Thymus (tissue), 11 donors: ENCODE data around the gene GSN. TPM values are rescaled to one million over a fixed set of nuclear protein-coding genes. Genes with fewer than 3 reads are reported as not detected.
A peak's percentile ranks its signal among the peaks of the same experiment; 100 is the strongest.

Experiments
- DNase-seq, 9 donors: peaks; one replicate each; pipeline ENCODE4 v3.0.0-alpha.2; 2013; ENCODE audit warnings: low spot score in 9 of 9, low read depth in 6 of 9, missing footprints in 1 of 9
- H3K27ac ChIP-seq, 2 donors: one replicate each; pipeline ENCODE4 v1.5.1; 2013; ENCODE audit warnings: control low read depth in 1 of 2, low read depth in 1 of 2, low read length in 1 of 2, mild to moderate bottlenecking in 1 of 2, moderate library complexity in 1 of 2
- H3K27me3 ChIP-seq, 2 donors: one replicate each; pipeline ENCODE4 v1.5.1; 2013; ENCODE audit warnings: low read length in 1 of 2; ENCODE audit not compliant: control insufficient read depth in 2 of 2, insufficient read depth in 1 of 2
- H3K36me3 ChIP-seq, 2 donors: one replicate each; pipeline ENCODE4 v1.5.1; 2013; ENCODE audit warnings: low read length in 1 of 2, mild to moderate bottlenecking in 1 of 2, moderate library complexity in 1 of 2; ENCODE audit not compliant: control insufficient read depth in 2 of 2, insufficient read depth in 2 of 2
- H3K4me1 ChIP-seq, 2 donors: one replicate each; pipeline ENCODE4 v1.5.1; 2013; ENCODE audit warnings: low read length in 2 of 2; ENCODE audit not compliant: control insufficient read depth in 2 of 2, insufficient read depth in 2 of 2
- H3K4me3 ChIP-seq, 2 donors: one replicate each; pipeline ENCODE4 v1.5.1; 2013; ENCODE audit warnings: low read length in 2 of 2, control low read depth in 1 of 2, mild to moderate bottlenecking in 1 of 2
- H3K9me3 ChIP-seq, 2 donors: one replicate each; pipeline ENCODE4 v1.5.1; 2013; ENCODE audit warnings: low read length in 1 of 2, mild to moderate bottlenecking in 1 of 2; ENCODE audit not compliant: control insufficient read depth in 2 of 2, insufficient read depth in 1 of 2
- WGBS: extraction: QIAGEN DNeasy Blood & Tissue Kit; methylation state at CpG from one replicate; pipeline ENCODE4 v1.1.7; 2013; 5-methylcytosine and 5-hydroxymethylcytosine counted together
- polyA plus RNA-seq: library from polyadenylated mRNA; stranded (reverse); fragments of 200-250 nt; gene quantifications from one replicate; pipeline ENCODE4 v1.2.3, GENCODE V29; 2013
- total RNA-seq: library from RNA; stranded (reverse); fragments of 120-200 nt; gene quantifications from one replicate; pipeline ENCODE4 v1.2.4, GENCODE V29; 2013
- donor health status: healthy.

The GSN gene
- total and polyA plus RNA-seq, 2 donors = 138 to 248 TPM

DNA sequence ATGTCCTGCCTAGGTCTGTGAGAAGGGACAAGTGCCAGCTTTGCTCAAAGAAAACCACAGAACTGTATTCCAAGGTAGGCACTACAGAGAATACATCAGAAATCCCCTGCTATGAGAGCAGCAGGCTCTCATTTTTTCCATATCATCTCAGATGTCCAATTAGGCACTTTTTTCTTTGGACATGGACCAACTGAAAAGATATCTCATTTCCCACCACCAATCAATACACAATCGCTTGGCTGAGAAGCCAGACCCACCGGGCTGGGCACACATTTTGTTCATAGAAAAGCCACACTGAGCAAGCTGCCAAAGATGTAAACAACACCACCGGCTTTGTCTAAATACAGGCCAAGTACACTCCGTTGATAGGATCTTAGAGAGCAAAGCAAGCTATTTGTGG is 76.2 kb downstream of the GSN start:
- peaks cover 0 to 2% of the 10 kb centered on the region in 2 donors for H3K36me3 ChIP-seq
- DNase-seq = no peak
- no peaks in the 10 kb centered on the region for H3K9me3 ChIP-seq
- peaks cover 0 to 3% of the 10 kb centered on the region in 2 donors for H3K4me1 ChIP-seq
- no peak overlapping the region for H3K4me3 ChIP-seq
- H3K27ac ChIP-seq = no peak overlapping the region
- H3K27me3 ChIP-seq = no peaks in the 10 kb centered on the region
- 91% methylated on average over 4 of the region's 4 CpGs for WGBS

DNA sequence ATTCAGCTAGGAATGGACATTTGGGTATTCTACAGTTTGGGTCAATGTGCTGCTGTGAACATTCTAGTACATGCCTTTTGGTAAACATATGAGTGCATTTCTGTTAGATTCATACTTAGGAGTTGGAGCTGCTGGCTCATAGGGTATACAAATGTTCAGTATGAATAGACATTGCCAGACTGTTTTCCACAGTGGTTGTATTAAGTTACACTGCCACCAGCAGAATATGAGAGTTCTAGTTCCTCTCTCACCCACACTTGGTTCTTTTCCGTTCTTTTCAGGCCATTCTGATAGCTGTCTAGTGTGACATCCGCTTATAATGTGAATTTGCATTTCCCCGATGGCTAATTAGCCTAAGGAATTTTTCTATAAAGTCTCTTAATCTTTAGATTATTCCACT is 77.1 kb downstream of the GSN start:
- H3K4me3 ChIP-seq = no peak overlapping the region
- H3K27ac ChIP-seq = peak overlapping the region in 1 of 2 donors; percentile 19
- DNase-seq = no peak
- peaks cover 0 to 2% of the 10 kb centered on the region in 2 donors for H3K36me3 ChIP-seq
- no peaks in the 10 kb centered on the region for H3K27me3 ChIP-seq
- H3K9me3 ChIP-seq = no peaks in the 10 kb centered on the region
- H3K4me1 ChIP-seq = peaks cover 0 to 3% of the 10 kb centered on the region in 2 donors
- 94% methylated on average over 3 of the region's 3 CpGs for WGBS

DNA sequence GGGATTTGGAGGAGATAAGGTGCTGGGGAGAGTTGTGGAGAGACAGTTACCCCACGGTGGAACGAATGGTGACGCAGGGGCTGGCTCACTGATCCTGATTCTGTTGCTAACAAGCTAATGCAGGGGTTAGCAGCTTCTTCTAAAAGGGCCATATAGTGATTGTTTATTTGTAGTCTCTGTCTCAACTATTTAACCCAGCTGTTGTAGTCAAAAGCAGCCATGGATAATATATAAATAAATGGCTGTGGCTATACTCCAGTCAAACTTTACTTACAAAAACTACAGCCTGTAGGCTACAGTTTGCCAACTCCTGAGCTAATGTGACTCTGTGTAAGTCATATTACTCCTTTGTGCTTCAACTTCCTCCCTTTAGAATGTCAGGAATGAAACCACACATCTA is 80.3 kb downstream of the GSN start:
- H3K36me3 ChIP-seq = peaks cover 0 to under 1% of the 10 kb centered on the region in 2 donors
- no peak for DNase-seq
- H3K9me3 ChIP-seq = no peaks in the 10 kb centered on the region
- no peaks in the 10 kb centered on the region for H3K27me3 ChIP-seq
- no peak overlapping the region for H3K4me3 ChIP-seq
- peaks cover 0 to 3% of the 10 kb centered on the region in 2 donors for H3K4me1 ChIP-seq
- H3K27ac ChIP-seq = no peak overlapping the region
- WGBS = 98% methylated on average over 3 of the region's 3 CpGs

DNA sequence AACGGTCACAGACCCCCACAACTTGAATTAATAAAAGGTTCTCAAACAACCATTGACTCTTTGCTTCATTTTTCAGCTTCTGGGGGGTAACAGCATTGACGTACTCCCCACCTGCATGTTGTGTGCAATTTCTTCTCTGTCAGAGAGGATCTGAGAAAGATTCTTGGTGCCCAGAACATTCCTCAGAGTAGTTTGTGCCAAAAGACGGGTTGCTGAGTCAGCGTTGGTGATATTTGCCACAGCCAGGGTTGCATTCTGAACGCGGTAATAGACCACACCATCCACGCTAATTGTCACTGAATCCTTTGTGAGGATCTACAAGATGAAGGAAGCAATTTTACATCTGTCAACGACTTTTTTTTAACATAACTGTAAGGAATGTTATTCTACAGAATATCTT is 81.0 kb downstream of the GSN start:
- Histone ChIP-seq H3K9me3 (no peaks in the 10 kb centered on the region), H3K4me3 (no peak overlapping the region), H3K27me3 (no peaks in the 10 kb centered on the region), H3K27ac (no peak overlapping the region), H3K4me1 (no peaks in the 10 kb centered on the region), H3K36me3 (no peaks in the 10 kb centered on the region)
- WGBS = 97% methylated on average over 8 of the region's 8 CpGs
- no peak for DNase-seq

DNA sequence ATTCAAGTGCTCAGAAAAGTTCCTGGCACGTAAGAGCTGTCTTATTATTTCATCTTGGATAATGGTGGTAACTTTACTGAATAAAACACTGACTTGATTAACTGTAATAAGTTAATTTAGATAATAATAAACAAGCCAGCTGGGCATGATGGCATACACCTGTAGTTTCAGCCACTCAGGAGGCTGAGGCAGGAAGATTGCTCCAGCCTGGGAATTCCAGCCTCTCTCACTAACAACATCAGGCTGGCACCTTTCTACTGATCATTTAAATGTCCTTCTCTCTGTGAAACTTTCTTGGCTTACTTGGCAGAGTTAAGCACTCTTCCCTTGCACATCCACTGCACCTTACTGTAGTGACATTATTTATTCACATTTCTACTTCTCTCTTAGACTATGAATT is 82.1 kb downstream of the GSN start:
- Histone ChIP-seq H3K4me3 (no peak overlapping the region), H3K27ac (no peak overlapping the region), H3K9me3 (no peaks in the 10 kb centered on the region), H3K36me3 (no peaks in the 10 kb centered on the region), H3K4me1 (no peaks in the 10 kb centered on the region), H3K27me3 (no peaks in the 10 kb centered on the region)
- 99% methylated on average over 1 of the region's 1 CpG for WGBS
- DNase-seq = no peak

DNA sequence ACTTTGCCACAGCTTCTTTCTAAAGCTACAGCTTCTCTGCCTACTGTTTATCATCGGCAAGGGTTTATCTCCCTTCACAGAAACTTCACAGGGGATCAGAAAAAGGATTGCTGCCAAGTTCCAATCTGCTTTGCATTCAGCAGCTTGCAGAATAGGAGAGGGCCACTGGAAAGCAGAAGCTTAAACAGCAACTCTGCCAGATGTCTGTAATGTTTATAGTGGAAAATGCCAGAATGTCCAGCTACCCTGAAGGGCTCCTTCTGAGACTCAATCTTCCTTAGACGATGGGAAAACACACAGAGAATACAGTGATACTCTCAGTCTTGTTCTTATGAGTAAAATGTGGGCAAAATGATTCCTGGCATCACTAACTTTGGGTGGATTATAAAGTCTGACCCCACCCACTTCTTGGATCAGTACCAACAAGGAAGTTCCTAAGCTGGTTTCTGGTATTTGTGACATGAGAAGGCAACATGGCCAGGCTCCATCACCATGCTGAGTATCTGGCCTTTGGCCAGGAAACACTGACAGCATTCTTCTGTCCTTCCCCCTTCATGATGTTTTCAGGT is 83.1 kb downstream of the GSN start:
- no peaks in the 10 kb centered on the region for H3K9me3 ChIP-seq
- DNase-seq = no peak
- WGBS = 64% methylated on average over 2 of the region's 2 CpGs
- H3K27ac ChIP-seq = peak overlapping the region in 1 of 2 donors; percentile 22
- H3K4me1 ChIP-seq = no peaks in the 10 kb centered on the region
- no peak overlapping the region for H3K4me3 ChIP-seq
- H3K36me3 ChIP-seq = no peaks in the 10 kb centered on the region
- no peaks in the 10 kb centered on the region for H3K27me3 ChIP-seq

DNA sequence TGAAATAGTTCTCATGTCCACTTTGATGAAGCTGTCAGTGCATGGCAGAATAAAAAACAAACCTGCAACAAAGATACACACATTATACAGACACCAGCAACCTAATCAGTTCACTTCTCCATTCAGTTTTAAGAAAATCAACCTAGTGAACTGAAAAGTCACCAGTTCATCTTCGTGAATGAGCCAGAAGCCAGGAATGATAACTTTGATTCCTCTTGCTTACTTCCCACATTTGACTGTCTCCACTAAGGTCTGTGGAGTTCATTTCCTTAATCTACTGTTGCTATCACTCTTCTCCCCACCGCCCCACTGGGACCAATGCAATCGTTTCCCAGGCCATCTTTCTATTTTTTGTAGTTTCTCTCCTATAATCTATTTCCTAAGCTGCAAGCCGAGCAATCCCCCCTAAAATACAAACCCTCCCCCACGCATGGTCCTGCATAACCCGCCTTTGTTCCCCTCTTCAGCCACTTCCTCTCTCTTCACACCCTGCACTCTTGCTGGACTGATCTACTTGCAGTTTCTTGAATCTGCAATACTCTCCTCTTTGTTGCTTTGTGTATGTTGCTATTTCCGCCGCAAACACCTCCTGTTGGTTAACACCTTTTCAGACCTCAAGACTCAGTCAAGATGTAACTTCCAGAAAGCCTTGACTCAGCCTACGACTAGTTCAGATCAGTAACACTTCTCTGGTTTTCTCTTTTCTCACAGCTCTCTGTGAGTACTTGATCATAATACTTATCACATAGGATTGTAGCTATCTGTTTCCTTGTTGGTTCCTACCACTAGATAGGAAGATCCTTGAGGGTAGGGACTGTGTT is 85.5 kb downstream of the GSN start:
- WGBS = 81% methylated on average over 9 of the region's 9 CpGs
- Histone ChIP-seq H3K36me3 (no peaks in the 10 kb centered on the region), H3K4me3 (no peak overlapping the region), H3K27ac (peak overlapping the region in 1 of 2 donors; percentile 50), H3K9me3 (no peaks in the 10 kb centered on the region), H3K4me1 (no peaks in the 10 kb centered on the region), H3K27me3 (no peaks in the 10 kb centered on the region)
- peak in 4 of 9 donors; percentile 11 to 61 (median 21) for DNase-seq

DNA sequence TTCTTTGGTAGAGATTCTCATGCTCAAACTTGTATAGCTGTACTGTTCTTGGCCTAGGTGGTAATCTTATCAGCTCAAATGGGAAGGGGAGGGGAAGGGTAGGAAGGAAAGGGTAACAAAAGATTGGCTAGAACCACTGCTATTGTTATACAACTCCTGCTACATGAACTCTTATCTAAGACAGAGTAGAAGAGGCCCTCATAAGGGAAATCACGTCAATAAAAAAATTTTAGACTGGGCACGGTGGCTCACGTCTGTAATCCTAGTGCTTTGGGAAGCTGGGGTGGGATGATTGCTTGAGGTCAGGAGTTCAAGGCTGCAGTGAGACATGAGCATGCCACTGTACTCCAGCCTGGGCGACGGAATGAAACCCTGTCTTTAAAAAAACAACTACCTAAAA is 86.2 kb downstream of the GSN start:
- no peak for DNase-seq
- no peaks in the 10 kb centered on the region for H3K27me3 ChIP-seq
- H3K4me1 ChIP-seq = peaks cover 0 to 1% of the 10 kb centered on the region in 2 donors
- 91% methylated on average over 5 of the region's 5 CpGs for WGBS
- no peaks in the 10 kb centered on the region for H3K36me3 ChIP-seq
- no peaks in the 10 kb centered on the region for H3K9me3 ChIP-seq
- H3K4me3 ChIP-seq = no peak overlapping the region
- peak overlapping the region in 1 of 2 donors; percentile 50 for H3K27ac ChIP-seq

DNA sequence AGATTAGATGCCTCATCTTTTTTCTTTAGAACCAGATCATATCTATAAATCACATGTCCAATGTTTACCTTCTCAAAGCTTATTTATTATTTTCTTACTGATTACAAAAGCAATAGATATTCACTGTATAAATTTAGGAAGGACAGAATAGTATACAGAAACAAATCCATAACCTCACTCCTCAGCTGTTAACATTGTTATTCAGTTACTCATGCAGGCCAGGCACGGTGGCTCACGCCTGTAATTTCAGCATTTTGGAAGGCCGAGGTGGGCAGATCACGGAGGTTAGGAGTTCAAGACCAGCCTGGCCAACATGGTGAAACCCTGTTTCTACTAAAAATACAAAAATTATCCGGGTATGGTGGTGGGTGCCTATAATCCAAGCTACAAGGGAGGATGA is 86.8 kb downstream of the GSN start:
- WGBS = 98% methylated on average over 5 of the region's 5 CpGs
- H3K36me3 ChIP-seq = no peaks in the 10 kb centered on the region

More for the DNA sequence above, 86.8 kb downstream of the GSN start:
- Histone ChIP-seq H3K4me1 (peaks cover 0 to 5% of the 10 kb centered on the region in 2 donors), H3K4me3 (no peak overlapping the region), H3K27ac (no peak overlapping the region), H3K27me3 (no peaks in the 10 kb centered on the region), H3K9me3 (no peaks in the 10 kb centered on the region)
- no peak for DNase-seq
